Thyroid gland (tissue), 4 donors: ENCODE data around the gene IGLON5. TPM values are rescaled to one million over a fixed set of nuclear protein-coding genes. Genes with fewer than 3 reads are reported as not detected.

Experiments used
- DNase-seq, 2 donors: peaks; one replicate each; pipeline ENCODE4 v3.0.0-alpha.2; 2019
- H3K27ac ChIP-seq, 3 donors: fragments of 200-600 bp; sonication (generic); 1 replicate in 2 of 3; 2 replicates in 1 of 3; pipeline ENCODE4 v1.5.1; 2016 to 2019; ENCODE audit warnings: mild to moderate bottlenecking in 1 of 3, moderate library complexity in 1 of 3
- H3K27me3 ChIP-seq: fragments of 200-600 bp; sonication (generic); one replicate; pipeline ENCODE4 v1.5.1; 2019
- H3K36me3 ChIP-seq, 2 donors: fragments of 200-600 bp; sonication (generic); one replicate each; pipeline ENCODE4 v1.5.1; 2016 to 2019
- H3K4me1 ChIP-seq, 2 donors: fragments of 200-600 bp; sonication (generic); one replicate each; pipeline ENCODE4 v1.5.1; 2017 to 2019
- H3K4me3 ChIP-seq, 3 donors: fragments of 200-600 bp; sonication (generic); replicated peaks in 1 of 3; 1 replicate in 2 of 3; 2 replicates in 1 of 3; pipeline ENCODE4 v1.5.1; 2016; ENCODE audit warnings: mild to moderate bottlenecking in 1 of 3
- H3K9me3 ChIP-seq: fragments of 200-600 bp; sonication (generic); one replicate; pipeline ENCODE4 v1.5.1; 2017
- POLR2A ChIP-seq, 2 donors: fragments of 450-650 bp; IDR thresholded peaks; one replicate each; pipeline ENCODE4 v1.6.1; 2017; ENCODE audit warnings: antibody characterized with exemption in 2 of 2, mild to moderate bottlenecking in 2 of 2, moderate library complexity in 1 of 2
- WGBS, 2 donors: methylation state at CpG; one replicate each; pipeline ENCODE4 v1.1.5; 2017; 5-methylcytosine and 5-hydroxymethylcytosine counted together
- intact Hi-C: fragments of 100-400 bp; cut with DNase I; formaldehyde crosslinking; loops from one replicate; pipeline ENCODE4 v1.15.1; 2023
- total RNA-seq, 4 donors: library from RNA; depleted of rRNA; stranded (reverse); fragments of >200 nt; gene quantifications; one replicate each; pipeline ENCODE4 v1.2.3, GENCODE V29; 2016
- TF ChIP-seq, protein P1 (sequence below), 6 experiments: fragments of 200-600 bp in 3 of 6; fragments of 450-650 bp in 3 of 6; sonication (generic) in 3 of 6; IDR thresholded peaks; one replicate each; pipeline ENCODE4 v1.5.1; 2016 to 2019; ENCODE audit warnings: antibody characterized with exemption in 6 of 6, mild to moderate bottlenecking in 2 of 6, inconsistent platforms in 1 of 6, moderate library complexity in 1 of 6

Gene IGLON5
- total RNA-seq, 4 donors from 2014 or later, result 0.54 TPM; not detected in 3

DNA sequence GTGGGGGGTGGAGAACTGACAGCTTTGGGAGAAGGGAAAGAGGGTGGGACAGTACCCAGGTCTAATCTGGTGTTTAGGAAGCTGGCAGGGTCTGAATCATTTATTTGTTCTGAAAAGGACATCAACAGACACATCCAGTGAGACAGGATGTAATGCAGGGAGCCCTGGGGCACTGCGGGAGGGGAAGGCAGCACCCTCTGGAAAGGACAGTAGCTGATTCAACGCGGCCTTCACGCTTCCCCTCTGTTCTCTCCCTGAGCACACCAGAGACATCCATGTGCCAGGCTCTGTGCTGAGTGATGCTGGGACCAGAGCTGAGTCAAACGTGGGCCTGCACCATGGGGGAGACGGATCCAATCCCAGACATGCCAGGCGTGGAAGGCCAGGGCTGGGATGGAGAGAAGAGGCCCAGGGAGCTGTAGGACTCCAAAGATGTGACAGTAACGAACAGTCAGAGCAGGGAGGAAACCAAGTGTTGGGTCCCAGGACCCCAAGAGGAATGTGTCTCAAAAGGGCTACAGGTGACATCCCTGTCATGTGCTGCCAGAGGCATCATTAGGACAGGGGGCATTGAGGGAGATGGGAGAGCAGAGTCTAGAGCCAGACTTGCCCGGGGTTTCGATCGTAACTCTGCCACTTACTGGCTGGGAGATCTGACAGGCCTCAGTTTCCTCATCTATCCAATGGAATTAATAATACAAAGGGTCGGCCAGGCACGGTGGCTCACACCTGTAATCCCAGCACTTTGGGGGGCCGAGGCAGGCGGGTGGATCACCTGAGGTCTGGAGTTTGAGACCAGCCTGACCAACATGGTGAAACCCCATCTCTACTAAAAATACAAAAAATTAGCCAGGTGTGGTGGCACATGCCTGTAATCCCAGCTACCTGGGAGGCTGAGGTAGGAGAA lies 53.0 kb downstream of the IGLON5 start:
- Histone ChIP-seq H3K27me3 (no peaks in the 10 kb centered on the region), H3K9me3 (no peaks in the 10 kb centered on the region), H3K4me3 (no peak overlapping the region), H3K4me1 (peaks cover 14 to 24% of the 10 kb centered on the region in 2 donors), H3K36me3 (no peaks in the 10 kb centered on the region), H3K27ac (no peak overlapping the region)
- no peak for TF ChIP-seq POLR2A (IDR thresholded peaks at IDR 0.05)
- TF ChIP-seq, protein P1, sequence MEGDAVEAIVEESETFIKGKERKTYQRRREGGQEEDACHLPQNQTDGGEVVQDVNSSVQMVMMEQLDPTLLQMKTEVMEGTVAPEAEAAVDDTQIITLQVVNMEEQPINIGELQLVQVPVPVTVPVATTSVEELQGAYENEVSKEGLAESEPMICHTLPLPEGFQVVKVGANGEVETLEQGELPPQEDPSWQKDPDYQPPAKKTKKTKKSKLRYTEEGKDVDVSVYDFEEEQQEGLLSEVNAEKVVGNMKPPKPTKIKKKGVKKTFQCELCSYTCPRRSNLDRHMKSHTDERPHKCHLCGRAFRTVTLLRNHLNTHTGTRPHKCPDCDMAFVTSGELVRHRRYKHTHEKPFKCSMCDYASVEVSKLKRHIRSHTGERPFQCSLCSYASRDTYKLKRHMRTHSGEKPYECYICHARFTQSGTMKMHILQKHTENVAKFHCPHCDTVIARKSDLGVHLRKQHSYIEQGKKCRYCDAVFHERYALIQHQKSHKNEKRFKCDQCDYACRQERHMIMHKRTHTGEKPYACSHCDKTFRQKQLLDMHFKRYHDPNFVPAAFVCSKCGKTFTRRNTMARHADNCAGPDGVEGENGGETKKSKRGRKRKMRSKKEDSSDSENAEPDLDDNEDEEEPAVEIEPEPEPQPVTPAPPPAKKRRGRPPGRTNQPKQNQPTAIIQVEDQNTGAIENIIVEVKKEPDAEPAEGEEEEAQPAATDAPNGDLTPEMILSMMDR (IDR thresholded peaks at IDR 0.05), result no peak
- 82 to 86% methylated on average over 12 to 15 of the region's 15 CpGs for WGBS, 2 donors
- DNase-seq, result no peak
- intact Hi-C loops, result no loop called here

- no peaks in the 10 kb centered on the region for H3K9me3 ChIP-seq
- peak overlapping the region; percentile 72 to 90 (median 88) for H3K27ac ChIP-seq
- WGBS, 2 donors, result 13 to 15% methylated on average over 9 to 10 of the region's 10 CpGs
- H3K36me3 ChIP-seq, result no peaks in the 10 kb centered on the region
- peaks cover 14 to 24% of the 10 kb centered on the region in 2 donors for H3K4me1 ChIP-seq
- intact Hi-C loops, result no loop called here
- peak; percentile 52 to 56 for DNase-seq
- TF ChIP-seq, protein P1 (IDR thresholded peaks at IDR 0.05), result no peak
- TF ChIP-seq POLR2A (IDR thresholded peaks at IDR 0.05), result no peak
- no peaks in the 10 kb centered on the region for H3K27me3 ChIP-seq
- H3K4me3 ChIP-seq, result peak overlapping the region; percentile 23 to 78 (median 65)
These were observed 53.9 kb downstream of the IGLON5 start for GRCh38 chr19:51365211-51365964.

DNA sequence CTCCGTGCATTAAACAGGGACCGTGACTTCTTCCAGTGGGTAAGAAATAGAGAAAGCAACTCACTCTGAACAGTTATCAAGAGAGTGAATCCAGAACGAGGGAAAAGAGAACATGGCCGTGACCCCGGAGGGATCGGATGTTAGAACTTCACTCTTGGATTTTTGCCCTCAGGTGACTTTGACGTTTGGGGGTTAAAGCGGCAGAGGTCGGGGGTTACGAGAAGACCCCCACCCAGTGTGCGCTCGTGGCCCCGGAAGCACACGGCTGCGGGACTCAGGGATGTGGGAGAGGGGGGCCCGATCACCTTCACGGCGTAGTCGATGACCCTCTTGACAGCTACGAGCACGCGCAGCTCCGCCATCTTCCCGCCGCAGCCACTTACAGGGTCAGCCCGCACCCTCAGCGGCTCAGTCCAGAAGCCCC lies 54.5 kb downstream of the IGLON5 start, which contains the start of gene ETFB:
Gene ETFB (minus strand): TSS at position 424 of the 424 bp plus-strand sequence. CDS start 62 bp downstream, at position 362.
- DNase-seq, result no peak
- 0 to 1% methylated on average over 7 to 15 of the region's 27 CpGs for WGBS, 2 donors
- TF ChIP-seq, protein P1 (IDR thresholded peaks at IDR 0.05), result no peak
- no peak for TF ChIP-seq POLR2A (IDR thresholded peaks at IDR 0.05)
- intact Hi-C loops, result no loop called here
- Histone ChIP-seq H3K27me3 (no peaks in the 10 kb centered on the region), H3K36me3 (no peaks in the 10 kb centered on the region), H3K27ac (peak within 1 kb of the TSS; percentile 72 to 90 (median 88)), H3K4me3 (peak within 1 kb of the TSS; percentile 23 to 87 (median 65)), H3K9me3 (no peaks in the 10 kb centered on the region), H3K4me1 (peaks cover 14 to 24% of the 10 kb centered on the region in 2 donors)

DNA sequence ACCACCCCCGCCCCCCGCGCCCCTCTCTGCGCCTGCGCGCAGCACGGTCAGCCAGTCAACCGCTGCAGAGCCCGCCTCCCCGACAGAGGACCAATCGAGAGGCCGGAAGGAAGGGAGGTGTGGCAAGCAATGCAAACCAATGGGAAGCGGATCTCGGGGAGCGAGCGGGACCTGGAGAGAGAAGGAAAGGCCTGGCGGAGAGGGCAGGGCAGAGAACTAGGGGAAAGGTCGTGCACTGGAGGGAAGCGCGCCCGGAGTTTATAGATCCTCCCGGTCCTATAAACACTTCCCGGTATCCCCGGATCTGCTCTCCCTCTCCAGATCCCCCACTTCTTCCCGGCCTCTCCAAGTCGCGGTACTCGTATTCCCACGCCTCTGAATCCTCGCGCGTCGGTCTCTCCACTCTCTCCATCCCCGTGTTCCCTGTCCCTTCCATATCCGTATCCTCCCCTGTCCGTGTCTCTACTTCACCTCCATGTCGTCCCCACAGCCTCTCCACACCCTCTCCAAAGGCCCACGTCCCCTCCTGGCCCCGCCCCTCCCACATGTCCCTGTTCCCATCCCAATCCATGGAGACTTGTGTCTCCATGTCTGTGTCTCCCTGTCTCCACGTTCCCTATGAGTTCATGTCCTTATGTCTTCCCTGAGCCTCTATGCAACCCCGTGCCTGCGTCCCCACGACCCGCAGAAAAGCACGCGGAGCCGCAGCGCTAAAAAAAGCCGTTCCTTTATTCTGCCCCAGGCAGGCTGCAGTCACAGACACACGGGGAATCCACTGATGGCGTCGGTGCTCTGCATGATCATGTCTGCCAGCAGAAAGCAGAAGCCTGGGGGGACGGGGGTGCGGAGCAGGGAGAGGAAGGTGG lies 55.2 kb downstream of the IGLON5 start:
- intact Hi-C loops, result no loop called here
- H3K4me3 ChIP-seq, result peak overlapping the region; percentile 9 to 87 (median 65)
- H3K27me3 ChIP-seq, result no peaks in the 10 kb centered on the region
- DNase-seq, result peak; percentile 99
- TF ChIP-seq POLR2A (IDR thresholded peaks at IDR 0.05), result peak in 1 of 2 donors; percentile 90
- TF ChIP-seq, protein P1 (IDR thresholded peaks at IDR 0.05), result no peak
- H3K9me3 ChIP-seq, result no peaks in the 10 kb centered on the region
- H3K4me1 ChIP-seq, result peaks cover 14 to 24% of the 10 kb centered on the region in 2 donors
- 0 to 1% methylated on average over 45 to 46 of the region's 54 CpGs for WGBS, 2 donors
- H3K36me3 ChIP-seq, result no peaks in the 10 kb centered on the region
- H3K27ac ChIP-seq, result peak overlapping the region; percentile 72 to 90 (median 88)
